Caco-2 (cell line): ENCODE measurements around the gene TCF12. TPM values are rescaled to one million over a fixed set of nuclear protein-coding genes. Genes with fewer than 3 reads are reported as not detected.

Experiments used
- BruUV-seq: library from RNA; stranded (reverse); fragments of 400-500 nt; replicated peaks from 2 replicates; lab custom pipeline; 2021; lab: Mats Ljungman, UMichigan
- CTCF ChIA-PET: fragments of 300-600 bp; sonication (Branson Sonifier 250); formaldehyde crosslinking; loops from one replicate; lab custom pipeline; 2022; ENCODE audit warnings: antibody characterized with exemption; lab: Charles Lee
- POLR2A ChIA-PET: fragments of 300-600 bp; sonication (Branson Sonifier 250); formaldehyde crosslinking; loops from one replicate; lab custom pipeline; 2022; ENCODE audit warnings: antibody characterized with exemption; lab: Charles Lee
- DNase-seq, 2 experiments: peaks; one replicate each; pipeline versions ENCODE4 v3.0.0 to v3.0.0-alpha.2; 2020 to 2022
- H3K27me3 ChIP-seq: replicated peaks from 2 replicates; pipeline ENCODE4 v1.6.0; 2011; ENCODE audit warnings: low read length; ENCODE audit not compliant: control insufficient read depth, insufficient read depth
- H3K36me3 ChIP-seq: 2 replicates; pipeline ENCODE4 v1.5.1; 2011; ENCODE audit warnings: low read length; ENCODE audit not compliant: control insufficient read depth, insufficient read depth
- H3K4me1 ChIP-seq: fragments of 250-450 bp; sonication (Bioruptor Pico); 2 replicates; pipeline ENCODE4 v1.5.1; 2020; ENCODE audit warnings: mild to moderate bottlenecking
- H3K4me3 ChIP-seq: 2 replicates; pipeline ENCODE4 v1.5.1; 2011; ENCODE audit warnings: low read depth, mild to moderate bottlenecking, control low read depth, low read length
- H3K9me3 ChIP-seq: fragments of 250-450 bp; sonication (Bioruptor Pico); 2 replicates; pipeline ENCODE4 v1.5.1; 2020; ENCODE audit warnings: mild to moderate bottlenecking, moderate library complexity
- H3K27ac Mint-ChIP-seq: one replicate; pipeline ENCODE4 v1.8.0; 2022; ENCODE audit warnings: mixed read lengths; ENCODE audit not compliant: unreplicated experiment
- H3K27me3 Mint-ChIP-seq: one replicate; pipeline ENCODE4 v1.8.0; 2022; ENCODE audit warnings: mixed read lengths; ENCODE audit not compliant: insufficient read depth, unreplicated experiment
- H3K36me3 Mint-ChIP-seq: one replicate; pipeline ENCODE4 v1.8.0; 2022; ENCODE audit warnings: mild to moderate bottlenecking, mixed read lengths; ENCODE audit not compliant: insufficient read depth, unreplicated experiment
- H3K4me1 Mint-ChIP-seq: one replicate; pipeline ENCODE4 v1.8.0; 2022; ENCODE audit warnings: low read depth, mixed read lengths; ENCODE audit not compliant: unreplicated experiment
- H3K4me3 Mint-ChIP-seq: one replicate; pipeline ENCODE4 v1.8.0; 2022; ENCODE audit warnings: mild to moderate bottlenecking, moderate library complexity, mixed read lengths; ENCODE audit not compliant: unreplicated experiment
- H3K9me3 Mint-ChIP-seq: one replicate; pipeline ENCODE4 v1.8.0; 2022; ENCODE audit warnings: mixed read lengths; ENCODE audit not compliant: unreplicated experiment
- CTCF ChIP-seq, 2 experiments: fragments of 200-600 bp in 1 of 2; IDR thresholded peaks; 1 replicate in 1 of 2; 2 replicates in 1 of 2; pipeline versions ENCODE4 v1.5.1 to v1.8.0; 2011 to 2022; ENCODE audit warnings: antibody characterized with exemption in 1 of 2, control low read depth in 1 of 2, inconsistent platforms in 1 of 2, low read depth in 1 of 2, low read length in 1 of 2, mild to moderate bottlenecking in 1 of 2, moderate library complexity in 1 of 2; ENCODE audit not compliant: insufficient read depth in 1 of 2, severe bottlenecking in 1 of 2, unreplicated experiment in 1 of 2
- intact Hi-C: fragments of 100-400 bp; cut with micrococcal nuclease; formaldehyde crosslinking; loops from one replicate; pipeline ENCODE4 v1.10.0; 2022; ENCODE audit not compliant: unreplicated experiment
- total RNA-seq: library from RNA; stranded (reverse); gene quantifications from 2 replicates; pipeline ENCODE4 v1.2.3, GENCODE V29; 2022

Gene TCF12
- total RNA-seq, 1 experiment from 2014 or later = 64.4 TPM

- H3K36me3 Mint-ChIP-seq = no peaks in the 10 kb centered on the region
- H3K27ac Mint-ChIP-seq = no peak overlapping the region
- H3K4me3 Mint-ChIP-seq = no peak overlapping the region
- no peaks in the 10 kb centered on the region for H3K36me3 ChIP-seq
- no peaks in the 10 kb centered on the region for H3K27me3 ChIP-seq
- H3K4me1 ChIP-seq = peaks cover 7% of the 10 kb centered on the region
- H3K4me3 ChIP-seq = no peak overlapping the region
- H3K9me3 ChIP-seq = no peaks in the 10 kb centered on the region
- H3K4me1 Mint-ChIP-seq = no peaks in the 10 kb centered on the region
- BruUV-seq = no TSS peak
- H3K27me3 Mint-ChIP-seq = no peaks in the 10 kb centered on the region
- TF ChIP-seq CTCF (IDR thresholded peaks at IDR 0.05; ENCODE audit: insufficient read depth in 1 of 2, low read depth in 1 of 2, low read length in 1 of 2, severe bottlenecking in 1 of 2, unreplicated experiment in 1 of 2) = no peak
- POLR2A ChIA-PET = no interaction called here
- CTCF ChIA-PET = no interaction called here
- DNase-seq = no peak
- intact Hi-C loops = no loop called here
- no peaks in the 10 kb centered on the region for H3K9me3 Mint-ChIP-seq
Observed at GRCh38 chr15:56981160-56981559, 62.7 kb downstream of the TCF12 start.

- ChIA-PET CTCF (no interaction called here), POLR2A (no interaction called here)
- Histone ChIP-seq H3K4me1 (peaks cover 7% of the 10 kb centered on the region), H3K4me3 (no peak overlapping the region), H3K27me3 (no peaks in the 10 kb centered on the region), H3K9me3 (no peaks in the 10 kb centered on the region), H3K36me3 (no peaks in the 10 kb centered on the region)
- Mint-ChIP-seq H3K27ac (no peak overlapping the region), H3K27me3 (no peaks in the 10 kb centered on the region), H3K4me1 (no peaks in the 10 kb centered on the region), H3K4me3 (no peak overlapping the region), H3K9me3 (no peaks in the 10 kb centered on the region), H3K36me3 (no peaks in the 10 kb centered on the region)
- no TSS peak for BruUV-seq
- intact Hi-C loops = no loop called here
- TF ChIP-seq CTCF (IDR thresholded peaks at IDR 0.05; ENCODE audit: insufficient read depth in 1 of 2, low read depth in 1 of 2, low read length in 1 of 2, severe bottlenecking in 1 of 2, unreplicated experiment in 1 of 2) = no peak
- DNase-seq = no peak
Observed at GRCh38 chr15:56982987-56983386, 64.5 kb downstream of the TCF12 start.

- Histone ChIP-seq H3K27me3 (no peaks in the 10 kb centered on the region), H3K4me3 (no peak overlapping the region), H3K4me1 (no peaks in the 10 kb centered on the region), H3K9me3 (no peaks in the 10 kb centered on the region), H3K36me3 (no peaks in the 10 kb centered on the region)
- intact Hi-C loops = no loop called here
- BruUV-seq = no TSS peak
- Mint-ChIP-seq H3K9me3 (no peaks in the 10 kb centered on the region), H3K4me1 (no peaks in the 10 kb centered on the region), H3K27me3 (no peaks in the 10 kb centered on the region), H3K27ac (no peak overlapping the region), H3K36me3 (no peaks in the 10 kb centered on the region), H3K4me3 (no peak overlapping the region)
- ChIA-PET POLR2A (no interaction called here), CTCF (no interaction called here)
- TF ChIP-seq CTCF (IDR thresholded peaks at IDR 0.05; ENCODE audit: insufficient read depth in 1 of 2, low read depth in 1 of 2, low read length in 1 of 2, severe bottlenecking in 1 of 2, unreplicated experiment in 1 of 2) = no peak
- no peak for DNase-seq
Observed at GRCh38 chr15:56984681-56985481, 66.4 kb downstream of the TCF12 start.
